NCI-H2081 (cell line): Measurements from ENCODE around the gene TNRC6A.
"Not testable (repeated sequence)": the region's sequence is repeated elsewhere in the genome, so short reads cannot be mapped to it uniquely, and the experiment has no call there.

Source experiments
- DNase-seq, 2 experiments: peaks; one replicate each; lab custom pipeline; 2025; lab: John Stamatoyannopoulos, UW

TNRC6A gene

DNA sequence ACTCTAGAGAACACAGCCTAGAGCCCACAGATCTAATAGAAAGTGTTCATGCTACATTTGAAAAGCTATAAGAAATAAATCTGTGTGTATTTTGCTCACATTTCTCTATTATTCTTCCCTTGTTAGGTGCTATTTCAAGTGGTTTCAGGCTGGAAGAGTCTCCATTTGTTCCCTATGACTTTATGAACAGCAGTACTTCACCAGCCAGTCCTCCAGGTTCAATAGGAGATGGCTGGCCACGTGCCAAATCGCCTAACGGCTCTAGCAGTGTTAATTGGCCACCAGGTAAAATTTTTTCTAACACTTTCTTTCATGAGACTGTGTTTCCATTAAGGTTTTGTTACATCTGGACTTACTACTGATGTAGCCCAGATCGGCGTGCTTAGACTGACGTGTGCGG is 85.6 kb downstream of the TNRC6A start:
- no peak for DNase-seq

DNA sequence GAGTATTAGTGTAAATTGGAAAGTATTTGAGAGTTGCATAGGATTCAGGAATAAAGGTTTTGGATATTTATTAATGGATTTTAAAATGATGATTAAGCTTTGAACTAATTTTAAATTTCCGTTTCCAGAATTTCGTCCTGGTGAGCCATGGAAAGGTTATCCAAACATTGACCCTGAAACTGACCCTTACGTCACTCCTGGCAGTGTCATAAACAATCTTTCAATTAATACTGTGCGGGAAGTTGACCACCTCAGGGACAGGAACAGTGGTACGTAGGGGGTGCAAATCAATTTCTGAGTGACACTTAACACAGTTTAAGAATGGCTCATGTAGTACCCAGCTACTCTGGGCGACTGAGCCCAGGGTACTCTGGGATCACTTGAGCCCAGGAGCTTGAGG is 87.2 kb downstream of the TNRC6A start:
- DNase-seq: no peak

DNA sequence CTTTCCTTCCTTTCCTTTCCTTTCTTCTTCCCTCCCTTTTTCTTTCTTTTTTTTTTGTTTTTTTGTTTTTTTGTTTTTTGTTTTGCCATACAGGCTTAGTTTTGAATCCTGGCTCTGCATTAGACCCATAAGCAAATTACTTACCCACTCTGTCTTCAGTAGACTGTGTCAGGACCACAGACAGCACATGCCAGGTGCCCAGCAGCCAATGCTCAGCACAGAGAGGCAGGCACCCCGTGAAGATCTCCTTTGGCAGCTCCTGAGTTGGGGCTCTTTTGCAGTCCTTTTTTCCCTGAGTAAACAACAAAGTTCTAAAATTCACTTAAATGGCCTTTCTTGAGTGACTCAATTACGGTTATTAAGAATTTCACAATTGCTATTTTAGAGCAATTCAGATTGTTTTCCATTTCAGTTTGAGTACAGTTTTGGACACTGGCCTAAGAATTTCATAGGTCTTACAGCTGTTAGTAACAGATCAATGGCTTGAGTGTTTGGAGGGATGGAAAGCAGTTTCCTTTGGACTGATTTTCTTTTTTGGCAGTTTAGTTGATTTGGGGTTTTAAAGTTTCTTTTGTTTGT is 90.1 kb downstream of the TNRC6A start:
- no peak for DNase-seq

DNA sequence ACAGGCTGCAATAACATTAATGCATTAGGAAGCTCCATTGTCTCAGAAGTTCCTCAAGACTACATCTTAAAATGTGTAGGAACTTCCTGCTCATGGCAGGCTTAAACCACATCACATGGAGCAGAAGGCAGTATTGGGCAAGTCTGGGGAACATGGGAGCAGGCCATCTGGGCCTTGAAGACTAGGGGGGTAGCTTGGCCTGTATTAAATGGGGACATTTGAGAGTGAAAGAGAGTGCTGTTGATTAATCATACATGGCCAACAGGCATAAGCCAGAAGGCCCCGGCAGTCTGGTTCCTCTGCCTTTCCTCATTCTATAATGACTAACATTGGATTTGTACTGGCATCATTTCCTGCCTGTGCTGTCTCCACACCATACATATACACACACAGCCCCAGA is 91.1 kb downstream of the TNRC6A start:
- no peak for DNase-seq

- DNase-seq: no peak
These were observed 91.7 kb downstream of the TNRC6A start for GRCh38 chr16:24821129-24821528.

- no peak for DNase-seq
These were observed 93.1 kb downstream of the TNRC6A start for GRCh38 chr16:24822542-24822941.

GRCh38 chr16:24822974-24823373 is 93.5 kb downstream of the TNRC6A start:
- no peak for DNase-seq

GRCh38 chr16:24825696-24826095 is 96.2 kb downstream of the TNRC6A start:
- DNase-seq: no peak

DNA sequence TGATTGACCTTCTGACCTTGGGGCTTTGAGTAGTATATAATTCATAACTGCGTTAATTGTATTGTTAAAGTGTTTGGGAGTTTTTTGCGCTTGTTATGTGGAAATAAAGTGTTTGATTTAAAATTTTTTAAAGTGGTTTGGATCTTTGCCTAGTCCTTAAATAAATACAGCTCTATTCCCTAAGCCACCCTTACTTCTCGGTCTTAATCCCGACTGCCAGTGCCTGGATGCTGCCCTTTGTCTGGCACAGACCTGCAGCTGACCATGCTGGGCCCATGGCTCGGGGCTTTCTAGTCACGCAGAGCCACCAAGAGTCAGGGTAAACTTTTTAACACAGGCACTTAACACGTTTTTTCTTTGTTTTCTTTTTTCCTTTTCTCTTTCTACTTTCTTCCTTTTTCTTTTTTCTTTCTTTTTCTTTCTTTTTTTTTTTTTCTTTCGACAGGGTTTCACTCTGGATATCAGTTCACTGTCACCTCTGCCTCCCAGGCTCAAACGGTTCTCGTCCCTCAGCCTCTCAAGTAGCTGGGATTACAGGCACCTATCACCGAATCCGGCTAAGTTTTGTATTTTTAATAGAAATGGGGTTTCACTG is 96.7 kb downstream of the TNRC6A start:
- peak in 1 of 2 experiments; percentile 56 for DNase-seq

- DNase-seq: no peak
These were observed 97.5 kb downstream of the TNRC6A start for GRCh38 chr16:24826817-24827566.

DNA sequence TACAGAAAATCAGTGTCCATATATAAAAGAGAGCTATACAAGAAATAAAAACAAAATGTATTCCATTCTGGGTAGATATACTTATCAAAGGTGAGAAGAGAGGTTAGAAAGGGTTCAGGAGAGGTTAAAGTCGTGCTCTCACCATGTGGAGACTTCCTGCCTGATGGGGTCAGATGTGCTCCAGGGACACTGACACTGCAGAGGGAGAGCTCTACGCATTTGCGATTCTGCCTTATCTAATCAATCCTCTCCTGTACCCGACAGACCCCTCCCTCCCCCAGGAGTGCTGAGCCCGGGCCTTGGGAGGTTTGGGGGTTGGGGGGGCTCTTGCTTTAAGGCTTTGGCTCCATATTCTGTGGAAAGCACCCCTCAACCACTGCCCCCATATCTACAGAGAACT is 99.7 kb downstream of the TNRC6A start:
- DNase-seq: no peak

- DNase-seq: no peak
These were observed 103.9 kb downstream of the TNRC6A start for GRCh38 chr16:24833352-24833751.

DNA sequence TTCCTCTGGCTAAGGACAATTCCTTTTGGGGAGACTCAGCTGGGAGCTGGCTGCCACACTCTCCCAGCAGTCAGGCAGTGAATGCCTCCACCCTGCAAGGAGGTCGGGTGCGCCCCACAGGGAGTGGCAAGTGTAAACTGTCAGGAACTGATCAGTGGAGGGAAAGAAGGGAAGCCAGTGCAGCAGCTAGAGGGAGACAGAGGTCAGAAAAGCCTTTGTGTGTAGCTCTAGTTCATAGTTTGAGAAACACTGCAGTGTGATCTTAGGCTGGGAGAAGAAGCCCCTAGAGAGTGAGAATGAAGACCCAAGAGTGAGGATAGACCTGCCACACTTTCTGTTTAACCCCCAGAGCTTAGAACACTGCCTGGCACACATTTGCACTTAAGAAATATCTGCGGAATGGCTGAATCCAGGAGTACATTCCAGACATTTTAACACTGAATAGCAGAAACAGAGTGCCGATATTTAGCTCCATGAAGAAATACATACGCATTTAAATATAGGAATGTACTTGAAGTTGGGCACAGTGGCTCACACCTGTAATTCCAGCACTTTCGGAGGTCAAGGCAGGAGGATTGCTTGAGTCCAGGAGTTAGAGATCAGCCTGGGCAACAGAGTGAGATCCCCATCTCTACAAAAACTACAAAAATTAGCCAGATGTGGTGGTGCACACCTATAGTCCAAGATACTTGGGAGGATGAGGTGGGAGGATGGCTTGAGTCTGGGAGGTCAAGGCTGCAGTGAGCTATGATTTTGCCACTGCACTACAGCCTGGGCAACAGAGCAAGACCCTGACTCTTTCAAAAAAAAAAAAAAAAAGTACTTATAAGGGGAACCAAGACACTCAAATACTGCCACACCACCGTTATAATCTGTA is 105.2 kb downstream of the TNRC6A start:
- peak in 1 of 2 experiments; percentile 21 for DNase-seq

GRCh38 chr16:24836836-24837235 is 107.4 kb downstream of the TNRC6A start:
- no peak for DNase-seq

DNA sequence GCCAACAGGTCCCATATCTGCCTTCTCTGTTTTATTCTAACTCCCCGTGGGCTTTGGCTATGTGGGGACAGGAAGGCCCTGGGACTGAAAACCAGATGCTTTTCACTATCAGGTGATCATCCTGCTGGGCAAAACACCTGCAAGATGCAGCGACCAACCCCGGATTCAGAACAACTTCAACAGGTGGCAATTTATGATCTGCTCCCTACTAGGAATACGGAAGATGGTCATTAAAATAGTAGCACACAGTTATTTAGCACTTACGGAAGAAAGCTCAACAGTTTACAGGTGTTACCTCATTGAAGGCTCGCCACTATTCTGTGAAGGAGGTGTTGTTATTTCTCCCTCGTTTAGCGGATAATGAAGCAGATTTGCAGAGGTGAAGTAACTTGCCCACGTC is 108.5 kb downstream of the TNRC6A start:
- no peak for DNase-seq

GRCh38 chr16:24838554-24839266 is 109.3 kb downstream of the TNRC6A start:
- DNase-seq: no peak

- no peak for DNase-seq
These were observed 110.0 kb downstream of the TNRC6A start for GRCh38 chr16:24839347-24839972.

GRCh38 chr16:24841291-24841690 is 111.8 kb downstream of the TNRC6A start:
- DNase-seq: no peak

DNA sequence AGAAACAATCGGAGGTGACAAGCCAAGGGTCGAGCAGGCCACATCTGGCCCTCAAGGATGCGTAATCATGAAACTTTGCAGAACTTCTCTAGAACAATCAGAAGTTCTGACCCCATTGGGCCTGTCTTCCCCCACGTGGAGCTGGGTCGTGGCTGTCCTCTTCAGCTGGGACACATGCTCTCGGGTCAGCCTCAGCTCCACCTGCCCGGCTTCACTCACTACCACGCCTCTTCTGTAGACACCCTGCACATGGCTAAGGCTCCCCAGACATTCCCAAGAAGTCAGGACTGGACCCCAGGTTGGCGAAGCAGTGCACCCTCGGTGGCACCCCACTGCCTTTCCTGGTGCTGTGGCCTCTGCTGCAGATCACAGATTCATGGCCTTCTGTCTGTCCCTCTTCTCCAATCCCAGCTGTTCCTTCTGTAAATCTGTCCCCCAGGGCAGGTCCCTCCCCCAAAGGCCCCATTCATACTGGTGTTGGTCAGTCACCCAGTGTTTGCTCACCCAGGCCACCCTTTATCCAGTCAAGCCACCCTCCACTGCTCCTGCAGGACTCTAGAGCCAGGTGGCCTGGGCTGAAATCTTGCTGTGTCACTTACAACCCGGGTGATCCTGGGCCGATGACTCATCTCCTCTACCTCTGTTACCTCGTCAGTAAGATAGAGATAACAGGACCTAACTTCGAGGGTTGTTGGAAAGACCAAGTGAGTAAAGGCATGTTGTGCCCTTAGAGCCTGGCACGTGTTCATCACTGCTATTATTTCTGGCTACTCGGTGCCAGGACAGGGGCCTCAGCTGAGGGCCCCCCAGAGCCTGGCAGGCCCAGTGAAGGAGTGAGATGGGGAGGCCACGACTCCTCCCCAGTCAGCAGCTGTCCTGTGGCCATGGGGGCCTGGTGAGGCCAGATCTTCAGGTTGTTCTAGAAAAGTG is 114.9 kb downstream of the TNRC6A start:
- no peak for DNase-seq

DNA sequence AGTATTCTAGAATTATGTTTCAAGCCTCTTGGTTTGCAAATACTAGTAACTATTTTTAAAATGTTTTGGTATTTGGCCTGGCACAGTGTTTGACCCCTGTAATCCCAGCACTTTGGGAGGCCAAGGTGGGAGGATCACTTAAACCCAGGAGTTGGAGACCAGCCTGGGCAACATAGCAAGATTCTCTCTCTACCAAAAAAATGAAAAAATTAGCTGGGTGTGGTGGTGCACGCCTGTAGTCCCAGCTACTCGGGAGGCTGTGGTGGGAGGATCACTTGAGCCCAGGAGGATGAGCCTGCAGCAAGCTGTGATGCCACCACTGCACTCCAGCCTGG is 115.5 kb downstream of the TNRC6A start:
- DNase-seq: not testable (repeated sequence)
